Measurements from ENCODE around the gene BAZ2B. TPM values are rescaled to one million over a fixed set of nuclear protein-coding genes. Genes with fewer than 3 reads are reported as not detected.

Gene BAZ2B
- total RNA-seq, 1 donor from 2014 or later: 35.3 TPM

Other genes starting within 250 kb of the BAZ2B start
- gene MARCHF7, start 96.0 kb upstream of the BAZ2B start, total RNA-seq: 79.3 TPM
- 21.9 TPM for gene CD302, start 181.7 kb upstream of the BAZ2B start, total RNA-seq